ENCODE data around the gene ART4.

ART4 gene

GRCh38 chr12:14810167-14810952 is 33.0 kb downstream of the ART4 start:
- no peak for DNase-seq (ENCODE audit: low read depth)

- no peak for DNase-seq (ENCODE audit: low read depth)
Measured at GRCh38 chr12:14803830-14804160, 39.5 kb downstream of the ART4 start.

DNA sequence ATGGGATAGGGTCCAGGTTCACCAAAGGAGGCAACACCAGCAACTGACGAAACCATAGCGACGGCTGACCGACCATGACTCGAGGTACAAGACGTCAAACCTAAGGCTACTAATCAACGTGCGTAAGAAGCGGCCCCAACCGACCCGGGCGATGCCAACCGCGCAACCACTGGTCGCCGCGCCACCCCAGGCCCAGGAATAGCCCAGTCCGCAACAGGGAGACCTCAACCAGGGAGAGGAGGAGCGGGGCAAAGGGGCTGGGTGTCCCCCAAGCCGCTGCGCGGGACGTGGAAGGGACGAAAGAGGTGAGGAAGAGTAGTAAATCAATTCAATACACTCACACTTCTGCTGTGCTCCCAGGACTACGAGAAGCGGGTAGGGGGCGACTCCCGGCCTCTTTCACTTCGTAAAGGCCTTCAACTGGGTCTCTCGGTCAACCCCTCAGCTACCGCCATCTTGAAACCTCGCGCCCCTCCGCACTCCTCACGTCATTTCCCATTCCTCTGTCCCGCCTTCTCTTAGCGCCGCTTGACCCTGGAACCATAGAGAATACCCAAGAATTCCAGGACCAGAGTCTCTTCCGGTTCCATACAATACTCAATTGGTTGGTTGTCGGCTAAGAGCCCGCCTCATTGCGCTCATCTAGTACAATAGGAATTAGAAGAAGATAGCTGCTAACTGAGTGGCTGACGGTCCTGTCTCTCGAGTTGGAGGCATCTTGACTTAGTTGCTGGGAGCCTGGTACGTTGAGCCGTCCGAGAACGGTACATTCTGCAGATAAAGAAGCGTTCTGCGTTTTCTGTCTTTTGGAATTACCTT is 40.1 kb downstream of the ART4 start, which contains the start of the genes C12orf60 and WBP11:
C12orf60 (plus strand) TSS at position 660 of the 819 bp plus-strand sequence. CDS start 19,266 bp downstream, outside the sequence.
WBP11 (minus strand) TSS at position 468 of the 819 bp plus-strand sequence. CDS start 2,095 bp downstream, outside the sequence.
- DNase-seq (ENCODE audit: low read depth), result peak; percentile 98

GRCh38 chr12:14802721-14803010 is 40.7 kb downstream of the ART4 start:
- no peak for DNase-seq (ENCODE audit: low read depth)

DNA sequence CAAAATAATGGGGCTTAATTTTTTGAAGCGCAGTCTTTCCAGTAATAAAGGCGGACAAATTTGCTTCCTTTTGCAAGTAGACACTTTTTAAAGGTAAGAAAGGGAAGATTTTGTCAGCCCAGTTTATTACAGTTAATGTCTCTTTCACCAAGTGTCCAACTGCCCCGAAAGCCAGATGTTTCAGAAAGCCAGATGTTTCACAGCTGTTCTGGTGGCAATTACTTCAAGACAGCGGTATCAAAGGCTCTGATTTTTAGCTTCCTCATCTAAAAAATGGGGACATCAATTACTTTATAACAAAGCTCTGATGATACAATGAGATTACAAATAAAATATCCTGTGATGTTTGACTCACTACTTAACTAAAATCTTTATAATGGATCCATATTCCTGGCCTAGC is 41.1 kb downstream of the ART4 start:
- no peak for DNase-seq (ENCODE audit: low read depth)

DNA sequence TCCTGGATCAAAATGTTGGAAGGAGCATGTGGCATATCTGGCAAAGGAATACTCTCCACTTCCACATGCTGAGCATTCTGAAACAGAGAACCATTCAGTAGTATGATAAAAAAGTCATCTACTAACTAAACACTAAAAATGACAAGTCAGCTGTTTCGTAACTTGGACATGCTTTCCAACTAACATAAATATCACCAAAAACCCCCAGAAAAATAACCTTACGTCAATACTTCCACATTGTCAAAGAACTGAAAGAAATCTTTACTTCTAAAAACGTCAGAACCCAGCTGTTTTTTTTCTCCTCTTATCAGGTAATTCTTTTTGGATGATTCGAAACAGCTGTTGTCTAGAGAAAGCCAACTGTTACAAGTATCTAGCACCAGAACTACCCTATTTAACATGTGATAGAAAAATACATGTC is 48.3 kb downstream of the ART4 start:
- DNase-seq (ENCODE audit: low read depth), result peak; percentile 32

GRCh38 chr12:14785568-14785967 is 57.8 kb downstream of the ART4 start:
- DNase-seq (ENCODE audit: low read depth), result no peak

DNA sequence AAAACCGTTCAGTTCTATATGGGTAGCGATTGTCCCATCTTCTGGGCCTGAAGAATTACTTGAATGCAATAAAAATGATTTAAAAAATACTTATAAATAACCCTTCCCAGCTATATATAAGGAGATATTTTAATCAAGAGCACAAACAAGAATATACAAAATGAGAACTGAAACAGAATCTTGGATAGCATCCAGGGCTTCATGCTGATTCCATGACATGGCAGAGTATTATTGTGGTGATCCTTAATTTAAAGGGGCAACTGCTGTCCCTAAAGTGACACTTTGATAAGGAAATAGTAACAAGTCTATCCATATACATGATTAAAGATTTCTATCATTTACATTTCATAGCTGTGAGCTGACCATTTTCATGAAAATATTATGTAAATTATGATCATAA is 58.9 kb downstream of the ART4 start:
- DNase-seq (ENCODE audit: low read depth), result no peak

DNA sequence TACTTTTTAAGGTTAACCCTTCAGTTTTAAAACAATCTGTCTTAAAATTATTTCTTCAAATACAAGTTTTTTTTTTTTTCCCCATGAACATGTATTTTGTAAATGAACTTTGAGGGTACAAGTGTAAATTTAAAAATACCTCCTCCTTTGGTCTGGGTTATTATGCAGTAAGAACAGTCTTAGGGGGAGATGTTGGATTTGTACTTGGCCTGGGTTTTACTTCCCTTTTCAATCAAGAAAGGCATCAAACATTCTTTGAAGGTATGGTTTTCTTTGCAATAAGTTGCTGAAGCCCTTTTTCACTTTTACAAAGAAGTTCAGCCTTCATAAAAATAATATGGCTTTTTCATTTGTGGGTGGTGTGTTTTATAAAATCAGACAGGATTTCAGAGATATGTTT is 60.6 kb downstream of the ART4 start:
- no peak for DNase-seq (ENCODE audit: low read depth)

DNA sequence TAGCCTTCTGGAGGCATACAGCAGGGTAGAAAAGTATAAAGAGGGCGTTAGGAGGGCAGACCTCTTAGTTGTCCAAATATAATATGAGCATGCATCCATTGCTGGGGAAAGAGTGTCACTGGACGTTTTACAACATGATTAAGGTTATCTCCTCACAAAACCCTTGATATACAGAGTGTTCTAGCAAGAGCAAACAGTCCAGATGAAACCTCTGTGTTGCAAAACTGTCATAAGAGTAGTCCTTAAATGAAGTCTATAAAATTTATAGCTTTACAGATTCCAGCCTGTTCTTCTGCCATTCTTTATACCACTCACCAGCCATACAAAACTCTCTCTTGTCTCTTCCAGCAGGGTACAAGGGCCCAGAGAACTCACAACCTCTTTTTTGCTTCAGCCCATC is 61.8 kb downstream of the ART4 start:
- no peak for DNase-seq (ENCODE audit: low read depth)

GRCh38 chr12:14780859-14781258 is 62.5 kb downstream of the ART4 start:
- DNase-seq (ENCODE audit: low read depth), result no peak

DNA sequence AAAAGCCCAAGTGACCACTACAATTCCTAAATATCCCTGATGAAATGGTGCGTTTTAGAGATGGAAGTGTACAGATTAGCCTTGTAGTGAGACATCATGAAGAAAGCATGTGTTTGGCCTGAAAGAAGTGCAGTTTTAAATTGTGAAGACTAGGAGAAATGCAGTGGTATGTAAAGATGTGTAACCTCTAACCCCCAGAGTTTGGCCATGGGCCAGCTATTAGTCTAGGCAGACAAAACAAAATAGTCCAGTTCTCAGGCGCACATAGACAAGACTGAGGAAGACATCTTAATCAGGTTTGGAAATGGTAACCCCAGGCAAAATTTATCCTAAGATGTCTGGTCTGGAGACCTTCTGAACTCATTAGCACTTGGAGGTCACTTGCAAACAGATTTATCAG is 63.5 kb downstream of the ART4 start:
- DNase-seq (ENCODE audit: low read depth), result no peak

DNA sequence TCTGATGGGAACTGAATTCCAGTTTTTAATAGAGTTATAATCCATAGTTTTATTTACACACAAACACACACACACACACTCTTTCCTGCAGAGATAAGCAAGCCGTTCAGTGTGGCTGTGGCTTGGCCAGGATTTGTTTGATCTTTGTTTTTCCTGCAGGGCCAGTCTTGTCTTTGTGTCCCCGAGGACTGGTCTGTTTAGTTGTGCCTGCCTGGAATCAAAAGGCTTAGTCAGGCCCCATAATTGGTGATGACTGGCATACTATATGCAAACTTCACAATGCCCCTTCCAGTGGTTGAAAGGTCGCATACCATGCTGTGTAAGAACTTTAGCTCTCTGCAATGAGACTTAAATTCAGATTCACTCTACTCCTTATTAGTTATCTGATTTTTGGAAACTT is 66.1 kb downstream of the ART4 start:
- DNase-seq (ENCODE audit: low read depth), result peak; percentile 51

DNA sequence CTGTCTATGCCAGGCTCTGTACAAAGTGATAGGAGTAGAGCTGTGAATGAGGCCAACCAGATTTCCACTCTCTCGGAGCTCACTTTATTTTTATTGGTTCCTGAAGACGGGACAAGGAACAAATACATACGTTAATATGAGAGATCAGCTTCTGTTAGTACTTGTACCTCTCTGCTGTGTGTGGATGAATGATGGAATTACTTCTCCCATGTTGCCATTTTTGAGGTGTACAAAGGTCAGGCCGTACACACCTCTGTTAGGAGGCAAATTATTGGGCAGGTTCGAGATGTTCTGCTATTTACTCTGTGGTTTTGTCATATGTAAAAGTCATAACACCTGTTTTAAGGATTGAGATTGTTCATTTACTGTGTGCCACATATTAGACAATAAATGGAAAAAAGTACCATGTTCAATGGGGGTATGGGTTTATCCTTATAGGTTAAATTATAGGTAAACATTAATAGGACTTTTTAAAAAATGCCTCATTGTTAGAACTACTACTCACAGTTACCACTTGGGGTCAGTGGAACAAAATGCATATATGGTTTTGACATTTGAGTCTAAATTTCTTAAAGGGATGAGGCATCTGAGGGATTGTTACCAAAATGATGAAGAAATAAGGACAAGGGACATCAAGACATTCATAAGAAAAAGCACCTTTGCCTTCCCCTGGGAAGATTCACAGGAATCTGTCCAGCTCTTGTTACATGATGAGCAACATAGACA is 66.9 kb downstream of the ART4 start:
- peak; percentile 49 for DNase-seq (ENCODE audit: low read depth)

- no peak for DNase-seq (ENCODE audit: low read depth)
Measured at GRCh38 chr12:14775636-14775980, 67.7 kb downstream of the ART4 start.
